Stimulated activated CD8-positive, alpha-beta memory T cell treated with anti-CD3 and anti-CD28 coated beads, Interleukin-12 subunit alpha, Interleukin-12 subunit beta, amount 100 ng/mL, for 4 hours (primary cell): Measurements from ENCODE around the gene HFE.
A peak's percentile ranks its signal among the peaks of the same experiment; 100 is the strongest.
"Not testable (repeated sequence)": the region's sequence is repeated elsewhere in the genome, so short reads cannot be mapped to it uniquely, and the experiment has no call there.

Experiments used
- DNase-seq: peaks from one replicate; pipeline ENCODE4 v3.0.0-alpha.2; 2020; ENCODE audit warnings: low read depth

Gene HFE

GRCh38 chr6:26087284-26088115, at the start of gene HFE:
HFE (plus strand) TSS chr6:26087429; CDS start chr6:26087441, 12 bp downstream.
- peak; percentile 6 for DNase-seq

DNA sequence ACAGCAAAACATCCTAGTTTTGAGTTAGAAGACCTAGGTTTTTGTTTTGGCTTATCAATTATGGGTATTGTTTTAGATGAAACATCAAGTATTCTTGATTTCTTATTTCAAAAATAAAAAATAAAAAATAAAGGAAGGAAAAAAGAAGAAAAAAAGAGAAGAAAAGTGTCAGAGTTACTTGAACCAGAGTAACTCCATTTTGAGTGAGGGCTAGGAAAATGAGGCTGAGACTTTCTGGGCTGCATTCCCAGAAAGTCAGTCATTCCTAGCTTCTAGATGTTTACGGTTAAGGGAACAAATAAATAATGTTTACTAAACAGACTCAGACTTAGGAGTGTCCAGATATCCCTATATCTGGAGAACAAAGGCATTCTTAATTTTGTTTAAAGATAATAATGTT, 45.3 kb upstream of the HFE start:
- no peak for DNase-seq

- DNase-seq, result no peak
Measured at GRCh38 chr6:26043384-26044139, 43.7 kb upstream of the HFE start.

GRCh38 chr6:26044140-26045064, 42.8 kb upstream of the HFE start:
- no peak for DNase-seq

GRCh38 chr6:26045065-26045927, 41.9 kb upstream of the HFE start:
- DNase-seq, result no peak

- DNase-seq, result no peak
Measured at GRCh38 chr6:26045928-26046368, 41.3 kb upstream of the HFE start.

DNA sequence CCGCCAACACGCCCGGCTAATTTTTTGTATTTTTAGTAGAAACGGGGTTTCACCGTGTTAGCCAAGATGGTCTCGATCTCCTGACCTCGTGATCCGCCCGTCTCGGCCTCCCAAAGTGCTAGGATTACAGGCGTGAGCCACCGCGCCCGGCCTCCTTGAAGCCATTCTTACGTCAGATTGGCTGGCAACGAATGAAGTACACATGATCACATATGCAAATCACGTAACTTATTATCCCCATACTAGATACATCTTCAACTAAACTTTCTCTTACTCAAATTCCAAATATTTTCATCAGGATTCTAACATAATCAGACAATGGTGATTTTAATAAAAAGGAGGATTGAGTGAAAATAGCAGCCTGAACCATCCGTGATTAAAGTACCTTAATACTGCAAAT, 39.9 kb upstream of the HFE start:
- DNase-seq, result not testable (repeated sequence)

DNA sequence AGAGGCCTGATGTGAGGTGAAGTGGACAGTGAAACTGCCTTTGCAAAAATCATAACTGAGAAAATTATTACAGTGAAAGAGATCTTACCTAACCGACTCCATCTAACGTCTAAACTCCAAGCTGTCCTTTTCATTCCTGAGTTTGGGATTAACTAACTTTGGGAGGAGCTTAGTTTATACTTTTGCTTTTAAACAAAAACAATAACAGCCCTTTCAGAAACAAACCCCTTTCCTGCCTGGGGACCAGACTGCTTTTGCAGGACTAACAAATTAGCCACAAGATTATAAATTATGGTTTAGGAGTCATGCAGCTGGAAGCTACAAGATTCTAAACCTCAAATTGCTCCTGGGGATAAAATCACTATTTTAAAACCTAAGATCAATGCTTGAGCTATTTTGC, 38.6 kb upstream of the HFE start:
- DNase-seq, result no peak

DNA sequence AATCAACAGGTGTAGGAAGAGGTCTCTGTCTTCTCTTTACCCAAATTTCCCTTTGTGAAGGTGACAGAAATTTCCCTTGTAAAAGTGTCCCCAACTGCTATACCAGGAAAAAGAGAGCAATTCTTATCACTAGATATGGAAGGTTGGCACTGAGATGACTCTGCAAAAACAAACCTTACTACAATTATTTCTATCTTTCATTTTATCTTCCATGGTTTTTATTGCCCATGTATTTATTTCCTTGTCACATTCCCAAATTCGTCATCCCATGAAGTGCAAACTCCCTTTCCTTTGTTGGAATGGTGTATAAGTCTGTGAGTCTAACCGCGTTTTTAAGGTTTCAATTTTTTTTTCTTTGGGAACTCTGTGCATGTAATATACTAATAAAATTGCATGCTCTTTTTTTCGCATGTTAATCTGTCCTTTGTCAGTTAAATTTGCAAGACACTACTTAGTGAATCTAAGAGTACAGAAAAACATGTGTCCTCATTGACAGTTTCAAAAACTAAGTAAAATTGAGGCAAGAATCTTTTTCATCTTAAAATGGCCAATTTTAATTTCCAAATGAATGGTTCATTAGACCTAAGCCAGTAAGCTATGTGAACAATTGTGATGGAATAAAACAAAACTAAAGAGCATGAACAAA, 35.4 kb upstream of the HFE start:
- no peak for DNase-seq

GRCh38 chr6:26052762-26053250, 34.4 kb upstream of the HFE start:
- not testable (repeated sequence) for DNase-seq

DNA sequence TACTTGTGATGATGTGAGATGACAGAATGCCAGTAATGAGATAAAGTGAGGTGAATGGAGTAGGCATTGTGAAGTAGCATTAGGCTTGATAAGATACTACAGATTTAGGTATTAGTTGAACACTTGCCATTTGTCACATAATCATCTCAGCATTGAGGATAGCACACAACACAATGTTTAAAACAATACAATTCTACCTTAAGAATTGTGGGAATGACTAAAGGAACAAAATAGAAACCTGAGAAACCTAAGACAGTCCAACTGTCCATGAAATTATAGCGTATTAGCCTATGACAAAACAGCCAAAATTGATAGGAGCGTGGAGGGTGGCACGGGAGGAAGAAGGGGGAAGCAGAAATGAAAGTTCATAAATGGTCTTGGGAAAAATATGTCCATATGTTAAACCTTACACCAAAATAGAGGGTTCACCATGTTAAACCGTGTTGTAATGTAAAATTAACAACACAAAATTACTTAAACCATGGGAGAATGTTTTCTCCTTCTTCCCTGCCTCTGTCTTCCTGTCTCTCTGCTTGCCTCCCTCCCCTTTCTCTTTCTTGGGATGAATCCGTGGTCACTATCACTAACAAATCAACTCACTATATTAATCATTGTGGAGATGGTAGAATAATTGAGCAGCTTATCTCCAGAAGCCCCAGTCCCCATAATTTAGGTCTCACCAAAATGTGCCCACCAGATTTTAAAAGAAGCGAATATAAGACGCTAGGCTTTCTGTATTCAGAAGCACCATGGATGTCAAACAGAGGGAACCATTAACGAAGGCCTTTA, 33.0 kb upstream of the HFE start:
- no peak for DNase-seq

- DNase-seq, result peak; percentile 61
Measured at GRCh38 chr6:26054781-26055718, 32.2 kb upstream of the HFE start.

GRCh38 chr6:26055719-26056582, 31.3 kb upstream of the HFE start:
- DNase-seq, result peak; percentile 62

DNA sequence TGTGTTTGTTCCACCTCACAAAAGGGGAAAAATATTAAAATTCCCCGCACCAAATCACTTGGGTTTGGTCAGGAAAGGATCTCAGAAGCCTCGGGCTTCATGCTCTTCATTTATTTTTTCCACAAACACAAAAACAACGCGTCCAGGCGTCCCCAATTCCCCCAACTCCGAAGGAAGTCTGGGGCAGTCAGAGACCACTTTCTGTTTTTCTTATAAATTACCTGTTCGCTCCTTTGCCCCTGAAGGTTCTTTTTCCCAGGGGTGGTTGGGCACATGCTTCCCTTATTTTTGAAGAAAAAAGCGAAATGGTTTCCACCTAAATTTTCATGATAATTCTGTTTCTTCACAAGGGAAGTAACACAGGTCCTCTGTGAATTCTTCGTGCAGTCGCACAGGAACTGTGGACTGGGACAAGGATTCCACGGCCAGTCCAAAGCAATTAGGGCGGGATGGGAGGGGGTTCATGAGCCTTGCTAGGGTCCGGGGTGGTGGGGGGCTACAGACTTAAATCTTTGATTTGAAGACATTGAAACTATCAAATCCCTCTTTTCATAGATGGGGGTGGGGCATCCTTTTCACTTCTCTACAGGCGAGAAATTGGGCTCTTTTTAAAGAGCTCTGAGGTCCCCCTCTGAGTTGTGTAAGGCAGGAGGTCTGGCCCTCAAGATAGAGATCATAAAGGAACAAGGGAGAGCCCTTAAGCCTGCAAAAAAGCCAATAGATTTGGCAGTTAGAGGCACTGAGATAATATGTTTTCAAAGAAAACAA, 30.5 kb upstream of the HFE start:
- no peak for DNase-seq

- no peak for DNase-seq
Measured at GRCh38 chr6:26057899-26058298, 29.3 kb upstream of the HFE start.

GRCh38 chr6:26058477-26059033, 28.7 kb upstream of the HFE start:
- not testable (repeated sequence) for DNase-seq
